ENCODE measurements around the gene KCNIP1.

Gene KCNIP1

DNA sequence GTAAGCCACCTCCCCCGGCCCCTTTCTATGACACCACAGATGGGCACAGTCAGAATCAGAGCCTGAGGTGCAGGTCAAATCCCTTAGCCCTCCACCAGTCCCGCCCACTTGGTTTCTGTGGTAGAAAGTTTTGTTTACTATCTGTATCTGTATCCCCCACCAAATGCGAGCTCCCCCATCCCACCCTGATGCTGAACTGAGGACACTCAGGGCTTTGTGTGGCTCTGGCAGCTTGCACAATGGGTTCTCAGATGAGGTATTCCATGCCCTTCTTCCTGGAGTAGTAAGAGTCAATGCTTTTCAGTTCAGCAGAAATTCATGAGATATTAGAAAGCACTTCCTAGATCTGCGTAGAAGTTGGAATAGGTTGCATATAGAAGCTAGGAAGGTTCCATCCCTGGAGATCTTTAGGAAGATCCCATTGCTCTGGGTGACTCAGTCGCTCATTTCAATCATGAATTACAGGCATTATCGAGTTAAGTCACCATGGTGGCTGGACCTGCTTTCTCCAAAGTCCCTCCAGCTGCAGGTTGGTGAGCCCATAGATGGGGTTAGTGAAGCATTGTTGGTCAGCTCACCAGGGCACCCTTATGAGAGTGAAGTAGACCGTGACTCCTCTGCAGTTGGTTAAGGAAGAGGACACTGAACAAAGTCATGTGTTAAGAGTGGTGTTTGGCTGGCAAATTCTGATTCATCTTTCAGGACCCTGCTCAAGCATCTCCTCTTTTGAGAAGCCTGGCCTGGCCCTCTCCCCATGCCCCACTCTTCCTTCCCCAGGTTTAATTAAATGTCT is 10.6 kb upstream of the KCNIP1 start:
- TF ChIP-seq EGR1 (IDR thresholded peaks at IDR 0.05): no peak
- TF ChIP-seq, protein P1, sequence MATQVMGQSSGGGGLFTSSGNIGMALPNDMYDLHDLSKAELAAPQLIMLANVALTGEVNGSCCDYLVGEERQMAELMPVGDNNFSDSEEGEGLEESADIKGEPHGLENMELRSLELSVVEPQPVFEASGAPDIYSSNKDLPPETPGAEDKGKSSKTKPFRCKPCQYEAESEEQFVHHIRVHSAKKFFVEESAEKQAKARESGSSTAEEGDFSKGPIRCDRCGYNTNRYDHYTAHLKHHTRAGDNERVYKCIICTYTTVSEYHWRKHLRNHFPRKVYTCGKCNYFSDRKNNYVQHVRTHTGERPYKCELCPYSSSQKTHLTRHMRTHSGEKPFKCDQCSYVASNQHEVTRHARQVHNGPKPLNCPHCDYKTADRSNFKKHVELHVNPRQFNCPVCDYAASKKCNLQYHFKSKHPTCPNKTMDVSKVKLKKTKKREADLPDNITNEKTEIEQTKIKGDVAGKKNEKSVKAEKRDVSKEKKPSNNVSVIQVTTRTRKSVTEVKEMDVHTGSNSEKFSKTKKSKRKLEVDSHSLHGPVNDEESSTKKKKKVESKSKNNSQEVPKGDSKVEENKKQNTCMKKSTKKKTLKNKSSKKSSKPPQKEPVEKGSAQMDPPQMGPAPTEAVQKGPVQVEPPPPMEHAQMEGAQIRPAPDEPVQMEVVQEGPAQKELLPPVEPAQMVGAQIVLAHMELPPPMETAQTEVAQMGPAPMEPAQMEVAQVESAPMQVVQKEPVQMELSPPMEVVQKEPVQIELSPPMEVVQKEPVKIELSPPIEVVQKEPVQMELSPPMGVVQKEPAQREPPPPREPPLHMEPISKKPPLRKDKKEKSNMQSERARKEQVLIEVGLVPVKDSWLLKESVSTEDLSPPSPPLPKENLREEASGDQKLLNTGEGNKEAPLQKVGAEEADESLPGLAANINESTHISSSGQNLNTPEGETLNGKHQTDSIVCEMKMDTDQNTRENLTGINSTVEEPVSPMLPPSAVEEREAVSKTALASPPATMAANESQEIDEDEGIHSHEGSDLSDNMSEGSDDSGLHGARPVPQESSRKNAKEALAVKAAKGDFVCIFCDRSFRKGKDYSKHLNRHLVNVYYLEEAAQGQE (IDR thresholded peaks at IDR 0.05; ENCODE audit: low read depth): no peak
- peak; percentile 35; the same call in 1 of the 2 replicates for TF ChIP-seq TEAD4 (IDR thresholded peaks at IDR 0.05)
- TF ChIP-seq TAF1 (IDR thresholded peaks at IDR 0.05; ENCODE audit: low read depth): peak; percentile 68; the same call in 1 of the 2 replicates
- TF ChIP-seq NFIC (IDR thresholded peaks at IDR 0.05): peak; percentile 45
- TF ChIP-seq EP300 (IDR thresholded peaks at IDR 0.05; ENCODE audit: borderline replicate concordance): peak; percentile 80
- TF ChIP-seq CEBPB (IDR thresholded peaks at IDR 0.05): no peak
- peak; percentile 25; the same call in 1 of the 2 replicates for TF ChIP-seq RAD21 (IDR thresholded peaks at IDR 0.05; ENCODE audit: low read depth)
- peak; percentile 70 for TF ChIP-seq FOXM1 (IDR thresholded peaks at IDR 0.05; ENCODE audit: borderline replicate concordance, low read depth)
- TF ChIP-seq TCF12 (IDR thresholded peaks at IDR 0.05; ENCODE audit: low read depth): peak; percentile 89
- no peak for TF ChIP-seq CREB1 (IDR thresholded peaks at IDR 0.05; ENCODE audit: low read depth)
- TF ChIP-seq, protein P2, sequence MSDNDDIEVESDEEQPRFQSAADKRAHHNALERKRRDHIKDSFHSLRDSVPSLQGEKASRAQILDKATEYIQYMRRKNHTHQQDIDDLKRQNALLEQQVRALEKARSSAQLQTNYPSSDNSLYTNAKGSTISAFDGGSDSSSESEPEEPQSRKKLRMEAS (IDR thresholded peaks at IDR 0.05): peak; percentile 50
- TF ChIP-seq ZBTB7A (IDR thresholded peaks at IDR 0.05; ENCODE audit: low read depth): no peak
- no peak for TF ChIP-seq YY1 (IDR thresholded peaks at IDR 0.05; ENCODE audit: low read depth)
- TF ChIP-seq, protein P3, sequence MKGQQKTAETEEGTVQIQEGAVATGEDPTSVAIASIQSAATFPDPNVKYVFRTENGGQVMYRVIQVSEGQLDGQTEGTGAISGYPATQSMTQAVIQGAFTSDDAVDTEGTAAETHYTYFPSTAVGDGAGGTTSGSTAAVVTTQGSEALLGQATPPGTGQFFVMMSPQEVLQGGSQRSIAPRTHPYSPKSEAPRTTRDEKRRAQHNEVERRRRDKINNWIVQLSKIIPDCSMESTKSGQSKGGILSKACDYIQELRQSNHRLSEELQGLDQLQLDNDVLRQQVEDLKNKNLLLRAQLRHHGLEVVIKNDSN (IDR thresholded peaks at IDR 0.05): no peak

DNA sequence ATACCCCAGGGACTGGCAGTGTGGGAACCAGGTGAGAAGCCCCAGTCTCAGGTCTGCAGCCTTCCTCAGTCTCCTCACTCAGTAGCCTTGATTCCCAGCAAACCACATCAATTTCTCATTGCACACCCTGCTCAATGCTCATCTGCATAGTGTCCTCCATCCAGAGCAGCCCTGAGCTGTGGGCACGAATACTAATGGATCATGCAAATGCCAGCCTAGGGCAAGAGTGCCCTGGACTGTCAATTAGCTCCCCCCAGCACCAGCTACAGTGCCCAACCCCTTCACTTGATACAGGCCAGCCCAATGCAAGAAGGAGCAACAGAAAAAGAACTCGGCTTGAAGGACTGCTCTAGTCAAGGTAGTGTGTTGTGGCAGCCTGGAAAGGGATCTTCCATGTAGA is 9.8 kb upstream of the KCNIP1 start:
- TF ChIP-seq RAD21 (IDR thresholded peaks at IDR 0.05; ENCODE audit: low read depth): no peak
- no peak for TF ChIP-seq NFIC (IDR thresholded peaks at IDR 0.05)
- TF ChIP-seq, protein P2 (IDR thresholded peaks at IDR 0.05): no peak
- TF ChIP-seq TCF12 (IDR thresholded peaks at IDR 0.05; ENCODE audit: low read depth): no peak
- no peak for TF ChIP-seq FOXM1 (IDR thresholded peaks at IDR 0.05; ENCODE audit: borderline replicate concordance, low read depth)
- TF ChIP-seq YY1 (IDR thresholded peaks at IDR 0.05; ENCODE audit: low read depth): no peak
- TF ChIP-seq, protein P1 (IDR thresholded peaks at IDR 0.05; ENCODE audit: low read depth): no peak

DNA sequence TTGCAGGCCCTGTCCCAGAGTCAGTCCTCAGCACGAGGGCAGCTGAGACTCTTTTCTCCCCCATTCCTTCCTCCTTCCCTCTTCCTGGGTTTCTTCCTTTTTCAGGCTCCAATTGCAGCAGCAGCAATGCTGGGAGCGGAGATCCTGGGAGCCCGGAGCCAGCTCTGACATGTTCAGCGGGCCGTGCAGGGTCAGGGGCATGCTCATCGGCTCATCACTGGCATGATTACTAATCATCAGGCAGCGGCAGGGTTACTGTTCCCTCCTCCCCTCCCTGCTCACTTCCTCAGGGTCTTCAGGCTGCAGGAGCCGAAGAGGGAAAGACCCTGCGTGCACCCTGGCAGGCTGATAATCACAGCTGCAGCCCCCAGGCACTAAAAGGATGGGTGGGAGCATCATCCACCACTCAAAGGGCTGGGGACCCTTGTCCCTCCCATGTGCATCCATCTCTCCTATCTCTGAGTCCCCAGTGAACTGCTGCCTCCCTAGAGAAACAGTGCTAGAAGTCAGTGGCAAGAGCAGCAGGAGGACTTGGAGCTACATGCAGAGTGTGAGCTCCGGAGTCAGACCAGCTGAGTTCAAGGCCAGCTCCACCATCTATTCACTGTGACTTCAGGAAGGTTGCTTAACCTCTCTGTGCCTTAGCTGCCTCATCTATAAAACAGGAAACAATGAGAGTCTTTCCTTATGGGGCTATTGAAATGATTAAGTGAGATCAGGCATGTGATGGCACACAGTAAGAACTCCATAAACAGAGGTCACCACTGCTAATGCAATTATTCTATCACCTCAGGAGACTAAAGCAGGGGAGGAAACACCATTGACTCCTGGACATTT is 7.8 kb upstream of the KCNIP1 start:
- TF ChIP-seq CEBPB (IDR thresholded peaks at IDR 0.05) (no peak), TCF12 (IDR thresholded peaks at IDR 0.05; ENCODE audit: low read depth) (no peak), RAD21 (IDR thresholded peaks at IDR 0.05; ENCODE audit: low read depth) (no peak), FOXM1 (IDR thresholded peaks at IDR 0.05; ENCODE audit: borderline replicate concordance, low read depth) (no peak), YY1 (IDR thresholded peaks at IDR 0.05; ENCODE audit: low read depth) (no peak), ZBTB7A (IDR thresholded peaks at IDR 0.05; ENCODE audit: low read depth) (no peak), EGR1 (IDR thresholded peaks at IDR 0.05) (no peak), TAF1 (IDR thresholded peaks at IDR 0.05; ENCODE audit: low read depth) (no peak), EP300 (IDR thresholded peaks at IDR 0.05; ENCODE audit: borderline replicate concordance) (no peak)
- TF ChIP-seq, protein P2 (IDR thresholded peaks at IDR 0.05): no peak
- TF ChIP-seq, protein P1 (IDR thresholded peaks at IDR 0.05; ENCODE audit: low read depth): no peak
- TF ChIP-seq, protein P3 (IDR thresholded peaks at IDR 0.05): no peak

All from Ishikawa (cell line).